ENCODE results near the gene UBE2O.

DNA sequence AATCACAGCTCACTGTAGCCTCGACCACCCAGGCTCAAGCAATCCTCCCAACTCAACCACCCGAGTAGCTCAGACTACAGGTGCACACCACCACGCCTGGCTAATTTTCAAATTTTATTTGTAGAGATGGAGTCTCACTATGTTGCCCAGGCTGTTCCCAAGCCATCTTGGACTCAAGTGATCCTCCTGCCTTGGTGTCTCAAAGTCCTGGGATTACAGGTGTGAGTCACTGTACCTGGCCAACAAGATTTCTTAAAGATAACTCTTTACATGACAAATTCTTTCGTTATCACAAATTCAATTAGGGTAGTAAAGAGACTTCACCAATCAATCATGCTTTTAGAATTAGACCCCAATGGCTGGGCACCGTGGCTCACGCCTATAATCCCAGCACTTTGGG lies 111.7 kb downstream of the UBE2O start:
- TF ChIP-seq EZH2 (IDR thresholded peaks at IDR 0.05; ENCODE audit: low read length, unreplicated experiment) (no peak), CTCF (conservative IDR thresholded peaks at IDR 0.05; ENCODE audit: low read depth, low read length) (no peak)

All from PC-3 (cell line).